Fibroblast of villous mesenchyme (primary cell): ENCODE measurements around the gene CPN2. TPM values are rescaled to one million over a fixed set of nuclear protein-coding genes. Genes with fewer than 3 reads are reported as not detected.

Source experiments
- DNase-seq: peaks from one replicate; pipeline ENCODE4 v3.0.0-alpha.2; 2010; ENCODE audit warnings: low read depth
- H3K4me3 ChIP-seq: 2 replicates; pipeline ENCODE4 v1.5.1; 2011; ENCODE audit warnings: low read depth, mild to moderate bottlenecking, low read length
- CTCF ChIP-seq: IDR thresholded peaks from 2 replicates; pipeline ENCODE4 v1.5.1; 2012; ENCODE audit warnings: low read depth, mild to moderate bottlenecking, low read length; ENCODE audit not compliant: insufficient read depth
- total RNA-seq: library from RNA; depleted of rRNA; stranded (reverse); fragments of >200 nt; gene quantifications from 2 replicates; pipeline ENCODE4 v1.2.3, GENCODE V29; 2012

Gene CPN2
- total RNA-seq, 1 donor = not detected

GRCh38 chr3:194395778-194396538 is 44.8 kb upstream of the CPN2 start:
- DNase-seq = peak; percentile 92
- peak overlapping the region; percentile 16 for H3K4me3 ChIP-seq
- TF ChIP-seq CTCF = no peak

GRCh38 chr3:194395212-194395611 is 44.1 kb upstream of the CPN2 start:
- TF ChIP-seq CTCF = no peak
- peak; percentile 76 for DNase-seq
- no peak overlapping the region for H3K4me3 ChIP-seq

DNA sequence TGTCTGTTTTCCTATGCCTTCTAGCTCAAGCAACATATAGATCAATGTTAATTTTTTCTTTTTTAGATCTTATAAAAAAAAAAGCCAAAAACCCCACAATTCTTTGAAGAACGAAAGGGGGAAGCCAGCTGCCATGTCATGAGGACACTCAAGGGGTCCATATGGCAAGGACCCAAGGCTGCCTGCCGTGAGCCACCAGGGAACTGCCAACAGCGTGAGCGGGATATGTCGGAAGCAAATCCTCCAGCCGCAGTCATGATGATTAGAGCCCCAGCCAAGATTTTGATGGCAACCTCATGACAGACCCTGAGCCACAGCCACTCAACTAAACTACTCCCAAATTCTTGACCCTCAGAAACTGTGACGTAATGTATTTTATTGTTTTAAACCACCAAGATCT is 41.4 kb upstream of the CPN2 start:
- no peak for TF ChIP-seq CTCF
- H3K4me3 ChIP-seq = no peak overlapping the region
- no peak for DNase-seq

GRCh38 chr3:194390835-194391234 is 39.7 kb upstream of the CPN2 start:
- no peak for DNase-seq
- no peak overlapping the region for H3K4me3 ChIP-seq
- TF ChIP-seq CTCF = no peak

GRCh38 chr3:194389269-194389668 is 38.1 kb upstream of the CPN2 start:
- DNase-seq = no peak
- H3K4me3 ChIP-seq = no peak overlapping the region
- no peak for TF ChIP-seq CTCF

- H3K4me3 ChIP-seq = no peak overlapping the region
- DNase-seq = no peak
- TF ChIP-seq CTCF = no peak
Observed at GRCh38 chr3:194387926-194388418, 36.8 kb upstream of the CPN2 start.

DNA sequence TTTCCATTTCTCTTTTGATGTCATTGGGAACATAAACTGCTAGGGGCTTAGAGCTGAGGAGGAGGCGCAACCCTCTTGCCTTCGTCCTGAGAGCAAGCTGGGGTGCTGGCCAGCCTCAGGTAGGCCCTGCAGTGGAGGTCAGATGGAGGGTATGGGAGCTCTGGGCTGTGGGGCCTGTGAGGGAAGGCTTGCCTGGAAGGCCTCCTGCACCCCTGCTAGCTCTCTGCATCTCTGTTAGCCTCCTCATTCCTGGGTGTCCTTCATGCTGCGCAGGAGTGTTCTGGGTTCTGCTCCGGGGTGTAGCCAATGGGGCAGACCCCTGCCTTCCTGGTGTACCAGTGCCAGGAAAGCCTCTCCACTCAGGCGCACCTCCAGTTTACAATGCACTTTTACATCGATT is 36.1 kb upstream of the CPN2 start:
- no peak for TF ChIP-seq CTCF
- DNase-seq = no peak
- H3K4me3 ChIP-seq = no peak overlapping the region
